ENCODE data around the gene TPM4. TPM values are rescaled to one million over a fixed set of nuclear protein-coding genes. Genes with fewer than 3 reads are reported as not detected.

Gene TPM4
- total RNA-seq, 1 donor from 2014 or later, result 619 TPM

- peak in 1 of 2 donors; percentile 62 for DNase-seq (ENCODE audit: low spot score in 2 of 2)
- H3K4me1 ChIP-seq, result peaks cover 13 to 30% of the 10 kb centered on the region in 2 donors
These were observed 12.2 kb downstream of the TPM4 start for GRCh38 chr19:16088351-16089009.

GRCh38 chr19:16089010-16089846 lies 12.9 kb downstream of the TPM4 start:
- intact Hi-C loops (cut with DNase I), result no loop called here
- Histone ChIP-seq H3K4me3 (no peak overlapping the region), H3K9me3 (no peaks in the 10 kb centered on the region), H3K36me3 (peaks cover 100% of the 10 kb centered on the region in 2 donors), H3K27ac (peak overlapping the region; percentile 7 to 37), H3K27me3 (no peaks in the 10 kb centered on the region), H3K4me1 (peaks cover 11 to 26% of the 10 kb centered on the region in 2 donors)
- DNase-seq (ENCODE audit: low spot score in 2 of 2), result no peak
- TF ChIP-seq CTCF (IDR thresholded peaks at IDR 0.05), result no peak

More at GRCh38 chr19:16088351-16089009, 12.2 kb downstream of the TPM4 start:
- no peak for TF ChIP-seq CTCF (IDR thresholded peaks at IDR 0.05)
- Histone ChIP-seq H3K4me3 (no peak overlapping the region), H3K9me3 (no peaks in the 10 kb centered on the region), H3K36me3 (peaks cover 100% of the 10 kb centered on the region in 2 donors), H3K27ac (peak overlapping the region; percentile 37 to 52), H3K27me3 (no peaks in the 10 kb centered on the region)
- intact Hi-C loops (cut with DNase I), result no loop called here

GRCh38 chr19:16091546-16092475 lies 15.5 kb downstream of the TPM4 start:
- no peaks in the 10 kb centered on the region for H3K27me3 ChIP-seq
- H3K4me1 ChIP-seq, result peaks cover 10 to 20% of the 10 kb centered on the region in 2 donors
- H3K36me3 ChIP-seq, result peaks cover 100% of the 10 kb centered on the region in 2 donors
- H3K27ac ChIP-seq, result peak overlapping the region; percentile 30 to 42
- intact Hi-C loops (cut with DNase I), result no loop called here
- no peaks in the 10 kb centered on the region for H3K9me3 ChIP-seq
- no peak for DNase-seq (ENCODE audit: low spot score in 2 of 2)
- TF ChIP-seq CTCF (IDR thresholded peaks at IDR 0.05), result no peak
- no peak overlapping the region for H3K4me3 ChIP-seq

GRCh38 chr19:16094360-16095070 lies 18.2 kb downstream of the TPM4 start:
- peaks cover 100% of the 10 kb centered on the region in 2 donors for H3K36me3 ChIP-seq
- peaks cover 0 to 6% of the 10 kb centered on the region in 2 donors for H3K4me1 ChIP-seq

More at GRCh38 chr19:16094360-16095070, 18.2 kb downstream of the TPM4 start:
- no peaks in the 10 kb centered on the region for H3K9me3 ChIP-seq
- DNase-seq (ENCODE audit: low spot score in 2 of 2), result no peak
- peak overlapping the region; percentile 61 to 62 for H3K27ac ChIP-seq
- TF ChIP-seq CTCF (IDR thresholded peaks at IDR 0.05), result no peak
- intact Hi-C loops (cut with DNase I), result no loop called here
- no peak overlapping the region for H3K4me3 ChIP-seq
- H3K27me3 ChIP-seq, result no peaks in the 10 kb centered on the region
